GM21576 (cell line): ENCODE measurements around the gene GLE1.
"Not testable (repeated sequence)": the region's sequence is repeated elsewhere in the genome, so short reads cannot be mapped to it uniquely, and the experiment has no call there.

Experiments
- ATAC-seq: cut with Tn5 transposase; IDR thresholded peaks from one replicate; pipeline ENCODE4 v1.9.1; 2021; ENCODE audit warnings: mild to moderate bottlenecking, moderate library complexity; ENCODE audit not compliant: unreplicated experiment

GLE1 gene

GRCh38 chr9:128495804-128496417, 8.6 kb upstream of the GLE1 start:
- no peak for ATAC-seq

- no peak for ATAC-seq
Measured at GRCh38 chr9:128497824-128498610, 6.5 kb upstream of the GLE1 start.

- ATAC-seq, result no peak
Measured at GRCh38 chr9:128498911-128499310, 5.6 kb upstream of the GLE1 start.

GRCh38 chr9:128499920-128500319, 4.6 kb upstream of the GLE1 start:
- ATAC-seq, result no peak

GRCh38 chr9:128503415-128503825, 1.1 kb upstream of the GLE1 start:
- not testable (repeated sequence) for ATAC-seq

GRCh38 chr9:128503870-128504269, 649 bp upstream of the GLE1 start:
- no peak for ATAC-seq

- no peak for ATAC-seq
Measured at GRCh38 chr9:128505414-128505765, 871 bp downstream of the GLE1 start.

GRCh38 chr9:128505906-128506305, 1.4 kb downstream of the GLE1 start:
- ATAC-seq, result not testable (repeated sequence)

- no peak for ATAC-seq
Measured at GRCh38 chr9:128512820-128513219, 8.3 kb downstream of the GLE1 start.

- no peak for ATAC-seq
Measured at GRCh38 chr9:128521956-128522355, 17.4 kb downstream of the GLE1 start.

GRCh38 chr9:128523199-128523925, 18.8 kb downstream of the GLE1 start:
- no peak for ATAC-seq

- no peak for ATAC-seq
Measured at GRCh38 chr9:128526720-128527119, 22.2 kb downstream of the GLE1 start.

- no peak for ATAC-seq
Measured at GRCh38 chr9:128528445-128529160, 24.1 kb downstream of the GLE1 start.

- no peak for ATAC-seq
Measured at GRCh38 chr9:128529191-128529590, 24.7 kb downstream of the GLE1 start.

GRCh38 chr9:128532581-128532980, 28.1 kb downstream of the GLE1 start:
- ATAC-seq, result no peak

- no peak for ATAC-seq
Measured at GRCh38 chr9:128540634-128541360, 36.3 kb downstream of the GLE1 start.

- ATAC-seq, result no peak
Measured at GRCh38 chr9:128546504-128546903, 42.0 kb downstream of the GLE1 start.

- no peak for ATAC-seq
Measured at GRCh38 chr9:128548876-128549275, 44.4 kb downstream of the GLE1 start.

- no peak for ATAC-seq
Measured at GRCh38 chr9:128550226-128550625, 45.7 kb downstream of the GLE1 start.

- no peak for ATAC-seq
Measured at GRCh38 chr9:128550770-128551656, 46.5 kb downstream of the GLE1 start.
